Measurements from ENCODE around the gene COX15.

COX15 gene

DNA sequence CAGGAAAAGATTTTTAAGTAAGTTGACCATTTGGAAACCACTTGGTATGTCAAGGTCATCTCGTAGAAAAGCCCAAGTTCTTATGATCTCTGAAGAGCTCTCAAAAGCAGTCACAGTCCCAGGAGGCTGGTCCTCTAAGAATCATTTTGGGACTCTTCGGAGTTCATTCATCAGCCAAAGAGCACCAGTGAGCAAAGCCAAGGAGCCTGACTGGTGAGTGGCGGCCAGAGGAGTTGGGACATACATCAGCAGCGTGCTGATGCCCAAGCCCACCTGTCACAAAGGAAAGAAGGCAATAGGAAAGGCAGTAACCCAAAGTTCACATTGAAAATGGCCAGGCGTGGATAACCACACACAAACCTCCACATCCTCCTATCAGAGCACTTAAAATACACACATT is 17.5 kb downstream of the COX15 start:
- Histone ChIP-seq H3K36me3 (peaks cover 30% of the 10 kb centered on the region), H3K4me3 (ENCODE audit: low read depth, low read length) (no peak overlapping the region), H3K27me3 (ENCODE audit: insufficient read depth, low read depth, severe bottlenecking) (no peaks in the 10 kb centered on the region), H3K9me3 (ENCODE audit: severe bottlenecking) (no peaks in the 10 kb centered on the region), H3K27ac (no peak overlapping the region)
- no peak for TF ChIP-seq CTCF (IDR thresholded peaks at IDR 0.05; ENCODE audit: low read depth, low read length)
- no peak for DNase-seq

DNA sequence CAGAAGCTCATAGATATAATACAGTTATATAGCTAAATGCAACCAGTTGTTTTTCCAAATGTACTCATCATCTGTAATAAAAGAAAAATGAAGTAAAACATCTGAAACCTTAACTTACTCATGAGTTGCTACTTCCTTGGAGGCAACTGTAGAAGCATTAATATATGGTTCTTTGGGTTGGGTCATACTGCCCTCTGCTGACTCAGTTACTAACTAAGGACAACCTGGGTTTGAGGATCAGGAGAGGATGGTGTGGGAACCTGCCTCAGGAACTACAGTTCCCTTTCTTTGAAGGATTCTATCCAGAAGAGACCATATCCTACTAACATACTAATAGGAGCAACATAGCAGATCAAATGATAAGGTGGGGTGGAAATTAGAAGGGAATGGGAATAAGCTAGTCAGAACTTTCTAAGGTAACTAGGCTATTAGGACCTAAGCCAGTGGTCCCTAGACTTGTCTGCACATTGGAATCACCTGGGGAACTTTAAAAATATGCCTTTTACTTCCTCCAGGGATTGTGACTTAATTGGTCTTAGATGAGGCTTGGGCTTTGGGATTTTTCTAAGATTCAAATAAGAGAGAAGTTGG is 20.7 kb downstream of the COX15 start:
- peak; percentile 33 for DNase-seq
- TF ChIP-seq CTCF (IDR thresholded peaks at IDR 0.05; ENCODE audit: low read depth, low read length) = peak; percentile 46
- Histone ChIP-seq H3K4me3 (ENCODE audit: low read depth, low read length) (no peak overlapping the region), H3K27ac (no peak overlapping the region), H3K9me3 (ENCODE audit: severe bottlenecking) (no peaks in the 10 kb centered on the region), H3K27me3 (ENCODE audit: insufficient read depth, low read depth, severe bottlenecking) (no peaks in the 10 kb centered on the region), H3K36me3 (peaks cover 21% of the 10 kb centered on the region)

DNA sequence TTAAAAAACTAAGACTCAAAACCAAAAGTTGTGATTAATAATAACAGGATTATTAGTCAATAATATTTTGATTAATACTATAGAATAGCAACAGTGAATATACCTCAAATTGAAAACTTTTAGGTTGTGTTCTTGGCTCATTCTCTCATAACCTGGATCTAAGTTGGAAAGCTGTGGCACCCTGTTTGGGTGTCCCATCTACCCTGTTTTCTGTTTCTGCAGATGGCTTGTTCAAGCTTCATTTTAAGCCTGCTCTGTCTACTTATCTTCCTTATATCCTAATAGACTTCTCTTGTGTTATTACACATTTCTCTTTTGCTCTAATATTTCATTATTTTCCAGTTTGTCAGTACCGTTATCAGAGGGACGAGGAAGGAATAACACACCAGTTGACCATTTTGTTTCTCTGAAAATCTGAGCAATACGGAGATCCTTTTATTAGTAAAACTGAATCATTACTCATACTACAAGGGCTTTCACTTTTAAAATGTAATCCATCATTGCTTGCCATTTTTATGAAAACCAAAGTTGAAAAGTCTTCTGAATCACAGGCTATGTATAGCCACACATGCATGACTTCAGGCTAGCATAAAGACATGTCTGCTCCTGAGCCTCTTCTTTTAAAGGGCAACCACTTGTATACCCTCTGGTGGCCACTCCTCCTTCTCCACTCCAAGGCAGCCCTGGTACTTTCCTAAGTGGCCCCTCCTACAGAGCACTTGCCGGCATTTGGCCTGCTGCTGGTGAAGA is 22.3 kb downstream of the COX15 start:
- TF ChIP-seq CTCF (IDR thresholded peaks at IDR 0.05; ENCODE audit: low read depth, low read length) = no peak

GRCh38 chr10:99708428-99709012 is 23.4 kb downstream of the COX15 start:
- H3K27ac ChIP-seq = no peak overlapping the region
- no peaks in the 10 kb centered on the region for H3K27me3 ChIP-seq (ENCODE audit: insufficient read depth, low read depth, severe bottlenecking)
- H3K9me3 ChIP-seq (ENCODE audit: severe bottlenecking) = no peaks in the 10 kb centered on the region
- no peak for TF ChIP-seq CTCF (IDR thresholded peaks at IDR 0.05; ENCODE audit: low read depth, low read length)
- H3K4me3 ChIP-seq (ENCODE audit: low read depth, low read length) = no peak overlapping the region
- peaks cover 32% of the 10 kb centered on the region for H3K36me3 ChIP-seq
- no peak for DNase-seq

More for the DNA sequence above, 22.3 kb downstream of the COX15 start:
- Histone ChIP-seq H3K27ac (no peak overlapping the region), H3K9me3 (ENCODE audit: severe bottlenecking) (no peaks in the 10 kb centered on the region), H3K4me3 (ENCODE audit: low read depth, low read length) (no peak overlapping the region), H3K36me3 (peaks cover 25% of the 10 kb centered on the region), H3K27me3 (ENCODE audit: insufficient read depth, low read depth, severe bottlenecking) (no peaks in the 10 kb centered on the region)
- no peak for DNase-seq

DNA sequence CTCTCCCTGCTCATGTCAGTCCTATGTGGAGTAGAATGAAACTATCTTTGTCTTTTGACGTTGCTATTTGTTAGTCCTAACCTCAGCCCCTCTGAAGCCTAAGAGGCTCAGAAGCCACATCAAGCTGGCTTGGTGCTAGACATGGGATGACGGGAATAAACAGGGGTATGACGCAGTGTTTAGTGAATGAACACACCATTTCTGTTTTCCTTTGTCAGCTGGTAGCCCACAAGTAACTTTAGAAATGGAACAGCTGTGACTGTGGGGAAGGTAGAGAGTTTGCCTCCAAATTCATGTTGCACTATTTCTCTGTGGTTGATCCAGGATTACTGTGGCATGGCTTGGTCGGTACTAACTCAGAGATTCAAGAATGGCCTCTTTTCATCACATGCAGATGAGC is 31.3 kb downstream of the COX15 start:
- Histone ChIP-seq H3K27me3 (ENCODE audit: insufficient read depth, low read depth, severe bottlenecking) (no peaks in the 10 kb centered on the region), H3K9me3 (ENCODE audit: severe bottlenecking) (no peaks in the 10 kb centered on the region), H3K36me3 (peaks cover 70% of the 10 kb centered on the region), H3K4me3 (ENCODE audit: low read depth, low read length) (no peak overlapping the region), H3K27ac (no peak overlapping the region)
- TF ChIP-seq CTCF (IDR thresholded peaks at IDR 0.05; ENCODE audit: low read depth, low read length) = no peak
- no peak for DNase-seq
